Measurements from ENCODE around the gene POR. TPM values are rescaled to one million over a fixed set of nuclear protein-coding genes. Genes with fewer than 3 reads are reported as not detected.

POR gene
- total and polyA plus RNA-seq, 2 of the 13 experiments (the other 11 are each of a cell fraction or from before 2014, with no cell fraction given) = 145 to 266 TPM

DNA sequence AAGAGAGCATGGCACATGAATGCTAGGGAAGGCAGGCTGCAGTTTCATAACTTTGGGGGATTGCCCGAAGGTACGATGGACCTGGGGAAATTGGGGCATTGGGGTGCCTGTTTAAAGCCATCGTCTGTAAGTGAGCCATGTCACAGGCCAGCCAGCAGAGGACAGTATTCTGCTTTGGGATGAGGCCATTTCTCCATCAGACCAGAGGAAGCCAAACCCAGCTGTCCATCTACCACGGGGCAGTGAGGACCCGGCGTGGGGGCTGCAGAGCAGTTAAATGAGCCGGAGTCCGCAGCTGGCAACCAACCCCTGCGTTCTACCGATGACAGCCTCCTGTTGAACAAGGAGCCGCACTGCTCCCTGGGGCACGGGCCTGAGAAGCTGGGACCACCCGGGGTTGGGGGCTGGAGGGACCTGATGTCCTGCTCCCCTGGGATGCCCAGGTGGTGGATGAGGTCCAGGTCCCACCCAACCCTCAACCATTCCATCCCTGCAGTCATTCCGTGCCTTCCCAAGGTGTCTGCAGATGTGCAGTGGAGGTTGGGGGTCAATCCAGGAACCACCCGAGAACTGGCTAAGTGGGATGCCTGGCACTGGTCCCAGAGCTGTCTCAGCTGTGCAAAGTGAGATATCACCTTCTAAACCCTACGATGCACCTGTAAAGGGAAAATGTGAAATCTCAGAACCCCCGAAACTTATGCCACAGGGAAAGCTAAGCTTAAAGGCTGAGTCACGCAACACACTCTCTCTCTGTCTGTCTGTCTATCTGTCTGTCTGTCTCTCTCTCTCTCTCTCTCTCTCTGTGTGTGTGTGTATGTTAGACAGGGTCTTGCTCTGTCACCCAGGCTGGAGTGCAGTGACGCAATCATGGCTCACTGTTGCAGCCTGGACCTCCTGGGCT lies 48.2 kb upstream of the POR start (continued):
- TF ChIP-seq, protein P1, sequence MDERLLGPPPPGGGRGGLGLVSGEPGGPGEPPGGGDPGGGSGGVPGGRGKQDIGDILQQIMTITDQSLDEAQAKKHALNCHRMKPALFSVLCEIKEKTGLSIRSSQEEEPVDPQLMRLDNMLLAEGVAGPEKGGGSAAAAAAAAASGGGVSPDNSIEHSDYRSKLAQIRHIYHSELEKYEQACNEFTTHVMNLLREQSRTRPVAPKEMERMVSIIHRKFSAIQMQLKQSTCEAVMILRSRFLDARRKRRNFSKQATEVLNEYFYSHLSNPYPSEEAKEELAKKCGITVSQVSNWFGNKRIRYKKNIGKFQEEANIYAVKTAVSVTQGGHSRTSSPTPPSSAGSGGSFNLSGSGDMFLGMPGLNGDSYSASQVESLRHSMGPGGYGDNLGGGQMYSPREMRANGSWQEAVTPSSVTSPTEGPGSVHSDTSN (CRISPR knock-in tag; IDR thresholded peaks at IDR 0.05) = peak; percentile 57; the same call in 1 of the 2 replicates
- no peak for TF ChIP-seq NR2F6 (IDR thresholded peaks at IDR 0.05)
- peak; percentile 18; the same call in 1 of the 2 replicates for TF ChIP-seq NR2F6 (CRISPR knock-in tag; IDR thresholded peaks at IDR 0.05)
- TF ChIP-seq EP300 (IDR thresholded peaks at IDR 0.05; ENCODE audit: low read depth in 2 of 2, low read length in 2 of 2) = peak in 1 of 2 experiments; percentile 22; a peak in 1 of 4 replicates
- no peak for TF ChIP-seq EP300 (CRISPR knock-in tag; IDR thresholded peaks at IDR 0.05; ENCODE audit: borderline replicate concordance)
- peak; percentile 33; the same call in 1 of the 2 replicates for TF ChIP-seq ZNF329 (CRISPR knock-in tag; IDR thresholded peaks at IDR 0.05; ENCODE audit: low read depth)
- no peak for TF ChIP-seq ZNF468 (CRISPR knock-in tag; IDR thresholded peaks at IDR 0.05)
- no peak for TF ChIP-seq ZIK1 (CRISPR knock-in tag; IDR thresholded peaks at IDR 0.05; ENCODE audit: borderline replicate concordance, low read depth)
- no peak for TF ChIP-seq BRCA1 (CRISPR knock-in tag; IDR thresholded peaks at IDR 0.05)
- TF ChIP-seq, protein P2, sequence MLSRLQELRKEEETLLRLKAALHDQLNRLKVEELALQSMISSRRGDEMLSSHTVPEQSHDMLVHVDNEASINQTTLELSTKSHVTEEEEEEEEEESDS (CRISPR knock-in tag; IDR thresholded peaks at IDR 0.05; ENCODE audit: borderline replicate concordance) = no peak
- TF ChIP-seq KLF6 (CRISPR knock-in tag; IDR thresholded peaks at IDR 0.05) = peak; percentile 48; the same call in 1 of the 2 replicates
- TF ChIP-seq, protein P3, sequence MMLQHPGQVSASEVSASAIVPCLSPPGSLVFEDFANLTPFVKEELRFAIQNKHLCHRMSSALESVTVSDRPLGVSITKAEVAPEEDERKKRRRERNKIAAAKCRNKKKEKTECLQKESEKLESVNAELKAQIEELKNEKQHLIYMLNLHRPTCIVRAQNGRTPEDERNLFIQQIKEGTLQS (CRISPR knock-in tag; IDR thresholded peaks at IDR 0.05) = peak; percentile 85
- no peak for TF ChIP-seq ZNF160 (CRISPR knock-in tag; IDR thresholded peaks at IDR 0.05)
- TF ChIP-seq XRCC5 (optimal IDR thresholded peaks at IDR 0.05; ENCODE audit: low read length) = peak; percentile 57
- peak; percentile 65; the same call in 1 of the 2 replicates for TF ChIP-seq MEIS1 (CRISPR knock-in tag; IDR thresholded peaks at IDR 0.05; ENCODE audit: borderline replicate concordance)
- TF ChIP-seq ISX (CRISPR knock-in tag; conservative IDR thresholded peaks at IDR 0.05) = no peak
- TF ChIP-seq SKI (IDR thresholded peaks at IDR 0.05; ENCODE audit: partially characterized antibody) = peak; percentile 36
- 0 out of 2 replicates have a peak, but pooled peaks have one; percentile 41 for TF ChIP-seq ELF3 (CRISPR knock-in tag; IDR thresholded peaks at IDR 0.05)
- TF ChIP-seq FOXA3 (CRISPR knock-in tag; IDR thresholded peaks at IDR 0.05) = peak; percentile 44
- TF ChIP-seq, protein P4, sequence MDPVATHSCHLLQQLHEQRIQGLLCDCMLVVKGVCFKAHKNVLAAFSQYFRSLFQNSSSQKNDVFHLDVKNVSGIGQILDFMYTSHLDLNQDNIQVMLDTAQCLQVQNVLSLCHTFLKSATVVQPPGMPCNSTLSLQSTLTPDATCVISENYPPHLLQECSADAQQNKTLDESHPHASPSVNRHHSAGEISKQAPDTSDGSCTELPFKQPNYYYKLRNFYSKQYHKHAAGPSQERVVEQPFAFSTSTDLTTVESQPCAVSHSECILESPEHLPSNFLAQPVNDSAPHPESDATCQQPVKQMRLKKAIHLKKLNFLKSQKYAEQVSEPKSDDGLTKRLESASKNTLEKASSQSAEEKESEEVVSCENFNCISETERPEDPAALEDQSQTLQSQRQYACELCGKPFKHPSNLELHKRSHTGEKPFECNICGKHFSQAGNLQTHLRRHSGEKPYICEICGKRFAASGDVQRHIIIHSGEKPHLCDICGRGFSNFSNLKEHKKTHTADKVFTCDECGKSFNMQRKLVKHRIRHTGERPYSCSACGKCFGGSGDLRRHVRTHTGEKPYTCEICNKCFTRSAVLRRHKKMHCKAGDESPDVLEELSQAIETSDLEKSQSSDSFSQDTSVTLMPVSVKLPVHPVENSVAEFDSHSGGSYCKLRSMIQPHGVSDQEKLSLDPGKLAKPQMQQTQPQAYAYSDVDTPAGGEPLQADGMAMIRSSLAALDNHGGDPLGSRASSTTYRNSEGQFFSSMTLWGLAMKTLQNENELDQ (CRISPR knock-in tag; IDR thresholded peaks at IDR 0.05; ENCODE audit: borderline replicate concordance) = no peak
- no peak for TF ChIP-seq SP2 (CRISPR knock-in tag; IDR thresholded peaks at IDR 0.05)
- TF ChIP-seq, protein P5, sequence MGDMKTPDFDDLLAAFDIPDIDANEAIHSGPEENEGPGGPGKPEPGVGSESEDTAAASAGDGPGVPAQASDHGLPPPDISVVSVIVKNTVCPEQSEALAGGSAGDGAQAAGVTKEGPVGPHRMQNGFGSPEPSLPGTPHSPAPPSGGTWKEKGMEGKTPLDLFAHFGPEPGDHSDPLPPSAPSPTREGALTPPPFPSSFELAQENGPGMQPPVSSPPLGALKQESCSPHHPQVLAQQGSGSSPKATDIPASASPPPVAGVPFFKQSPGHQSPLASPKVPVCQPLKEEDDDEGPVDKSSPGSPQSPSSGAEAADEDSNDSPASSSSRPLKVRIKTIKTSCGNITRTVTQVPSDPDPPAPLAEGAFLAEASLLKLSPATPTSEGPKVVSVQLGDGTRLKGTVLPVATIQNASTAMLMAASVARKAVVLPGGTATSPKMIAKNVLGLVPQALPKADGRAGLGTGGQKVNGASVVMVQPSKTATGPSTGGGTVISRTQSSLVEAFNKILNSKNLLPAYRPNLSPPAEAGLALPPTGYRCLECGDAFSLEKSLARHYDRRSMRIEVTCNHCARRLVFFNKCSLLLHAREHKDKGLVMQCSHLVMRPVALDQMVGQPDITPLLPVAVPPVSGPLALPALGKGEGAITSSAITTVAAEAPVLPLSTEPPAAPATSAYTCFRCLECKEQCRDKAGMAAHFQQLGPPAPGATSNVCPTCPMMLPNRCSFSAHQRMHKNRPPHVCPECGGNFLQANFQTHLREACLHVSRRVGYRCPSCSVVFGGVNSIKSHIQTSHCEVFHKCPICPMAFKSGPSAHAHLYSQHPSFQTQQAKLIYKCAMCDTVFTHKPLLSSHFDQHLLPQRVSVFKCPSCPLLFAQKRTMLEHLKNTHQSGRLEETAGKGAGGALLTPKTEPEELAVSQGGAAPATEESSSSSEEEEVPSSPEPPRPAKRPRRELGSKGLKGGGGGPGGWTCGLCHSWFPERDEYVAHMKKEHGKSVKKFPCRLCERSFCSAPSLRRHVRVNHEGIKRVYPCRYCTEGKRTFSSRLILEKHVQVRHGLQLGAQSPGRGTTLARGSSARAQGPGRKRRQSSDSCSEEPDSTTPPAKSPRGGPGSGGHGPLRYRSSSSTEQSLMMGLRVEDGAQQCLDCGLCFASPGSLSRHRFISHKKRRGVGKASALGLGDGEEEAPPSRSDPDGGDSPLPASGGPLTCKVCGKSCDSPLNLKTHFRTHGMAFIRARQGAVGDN (CRISPR knock-in tag; IDR thresholded peaks at IDR 0.05) = peak; percentile 78
